Right lobe of liver (tissue), 6 donors: ENCODE measurements around the gene CUBN. TPM values are rescaled to one million over a fixed set of nuclear protein-coding genes. Genes with fewer than 3 reads are reported as not detected.
A peak's percentile ranks its signal among the peaks of the same experiment; 100 is the strongest.

Source experiments
- ATAC-seq, 4 donors: fragments of 200-7000 bp; cut with Tn5 transposase; one replicate each; pipeline ENCODE4 v1.9.1; 2020; ENCODE audit warnings: mild to moderate bottlenecking in 4 of 4, moderate library complexity in 4 of 4
- DNase-seq, 3 donors: peaks; one replicate each; pipeline ENCODE4 v3.0.0-alpha.2; 2020
- H3K27ac ChIP-seq, 3 donors: fragments of 200-600 bp; one replicate each; pipeline ENCODE4 v1.8.0; 2022
- H3K27me3 ChIP-seq, 2 donors: fragments of 200-600 bp; one replicate each; pipeline ENCODE4 v1.8.0; 2022
- H3K36me3 ChIP-seq, 4 donors: fragments of 200-600 bp; sonication (generic) in 1 of 4; one replicate each; pipeline versions ENCODE4 v1.5.1 to v1.8.0; 2017 to 2022; ENCODE audit warnings: control low read depth in 1 of 4
- H3K4me1 ChIP-seq, 4 donors: fragments of 200-600 bp; sonication (generic) in 1 of 4; one replicate each; pipeline versions ENCODE4 v1.5.1 to v1.8.0; 2017 to 2022; ENCODE audit warnings: control low read depth in 1 of 4
- H3K4me3 ChIP-seq, 3 donors: fragments of 200-600 bp; one replicate each; pipeline ENCODE4 v1.8.0; 2022
- H3K9me3 ChIP-seq, 4 donors: fragments of 200-600 bp; sonication (generic) in 1 of 4; one replicate each; pipeline versions ENCODE4 v1.5.1 to v1.8.0; 2017 to 2022; ENCODE audit warnings: control low read depth in 1 of 4
- CTCF ChIP-seq, 4 donors: fragments of 200-600 bp in 3 of 4; fragments of 450-650 bp in 1 of 4; IDR thresholded peaks; one replicate each; pipeline versions ENCODE4 v1.5.1 to v1.8.0; 2016 to 2022; ENCODE audit warnings: antibody characterized with exemption in 4 of 4, mild to moderate bottlenecking in 2 of 4
- POLR2A ChIP-seq: fragments of 450-650 bp; IDR thresholded peaks from one replicate; pipeline ENCODE4 v1.6.1; 2017; ENCODE audit warnings: antibody characterized with exemption, mild to moderate bottlenecking
- WGBS: methylation state at CpG from one replicate; pipeline ENCODE4 v1.1.6; 2018; ENCODE audit warnings: low coverage, low lambda C conversion rate; ENCODE audit not compliant: insufficient coverage; ENCODE audit errors: missing lambda C conversion rate; 5-methylcytosine and 5-hydroxymethylcytosine counted together
- intact Hi-C, 2 donors: fragments of 100-400 bp; cut with DNase I; formaldehyde crosslinking; loops; one replicate each; pipeline versions ENCODE4 v1.11.2 to v1.14.1; 2022
- total RNA-seq, 6 experiments: library from RNA; depleted of rRNA in 2 of 6; stranded (reverse); fragments of >200 nt in 2 of 6; fragmentation: NEBNext Ultra II Directional in 3 of 6; extraction: Animal tissue kit (Norgen Biotek cat#: 25700) in 3 of 6; gene quantifications; one replicate each; pipeline versions ENCODE4 v1.1.0 to v1.2.4, GENCODE V29; 2016 to 2023
- donor health status: DM: no; HTN: yes; CAD: no.
- donor health status: DM: no; HTN: no; CAD: no.
- donor health status: DM: no; HTN: no; CAD: no.
- donor health status: DM: no; HTN: yes; CAD: no.
- donor health status: DM: no; HTN: yes; CAD: no.

Gene CUBN
- total RNA-seq, 6 experiments from 2014 or later: 0.07 to 0.74 (median 0.27) TPM

DNA sequence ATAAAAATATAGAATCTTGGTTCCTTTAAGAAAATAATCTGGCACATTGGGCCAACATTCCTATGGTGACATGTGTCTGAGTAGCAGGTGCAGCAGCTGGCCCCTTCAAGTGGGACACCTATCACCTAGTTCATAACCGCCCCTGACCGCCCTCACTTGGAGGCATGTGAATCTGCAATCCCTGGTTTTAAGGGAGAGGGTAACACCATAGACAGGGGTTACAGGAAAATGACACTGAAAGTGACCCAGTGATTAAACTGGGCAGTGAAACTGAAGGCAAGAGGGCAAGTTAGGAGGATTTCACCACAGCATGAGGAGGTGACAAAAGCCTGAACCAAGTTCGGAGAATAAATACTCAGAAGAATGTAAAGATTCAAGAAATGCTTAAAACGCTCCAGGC lies 313.4 kb downstream of the CUBN start:
- no peaks in the 10 kb centered on the region for H3K9me3 ChIP-seq
- 61% methylated on average over 4 of the region's 4 CpGs for WGBS
- DNase-seq (no peak), ATAC-seq (no peak)
- H3K27ac ChIP-seq: no peak overlapping the region
- H3K36me3 ChIP-seq: no peaks in the 10 kb centered on the region
- H3K4me3 ChIP-seq: peak overlapping the region; percentile 61 to 86 (median 84)
- H3K4me1 ChIP-seq: peaks cover 0 to 4% (median 0%) of the 10 kb centered on the region in 4 donors
- no peaks in the 10 kb centered on the region for H3K27me3 ChIP-seq
- TF ChIP-seq POLR2A (no peak), CTCF (IDR thresholded peaks at IDR 0.05) (no peak)
- intact Hi-C loops: no loop called here

DNA sequence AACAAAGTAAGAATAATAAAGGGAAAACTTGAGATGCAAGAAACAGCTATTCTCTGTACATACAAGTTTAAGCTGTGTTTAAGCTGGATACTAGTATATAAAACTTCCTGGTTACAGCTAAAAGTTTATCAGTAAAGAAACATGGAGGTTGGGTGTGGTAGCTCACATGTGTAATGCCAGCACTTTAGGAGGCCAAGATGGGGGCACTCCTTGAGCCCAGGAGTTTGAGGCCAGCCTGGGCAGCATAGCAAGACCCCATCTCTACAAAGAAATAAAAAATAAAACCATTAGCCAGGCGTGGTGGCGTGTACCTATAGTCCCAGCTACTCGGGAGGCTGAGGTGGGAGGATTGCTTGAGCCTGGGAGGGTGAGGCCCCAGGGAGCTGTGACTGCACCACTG lies 315.6 kb downstream of the CUBN start:
- DNase-seq (no peak), ATAC-seq (no peak)
- intact Hi-C loops: no loop called here
- Histone ChIP-seq H3K27me3 (no peaks in the 10 kb centered on the region), H3K4me3 (no peak overlapping the region), H3K36me3 (no peaks in the 10 kb centered on the region), H3K4me1 (peaks cover 0 to 4% (median 0%) of the 10 kb centered on the region in 4 donors), H3K27ac (no peak overlapping the region), H3K9me3 (no peaks in the 10 kb centered on the region)
- TF ChIP-seq POLR2A (no peak), CTCF (IDR thresholded peaks at IDR 0.05) (no peak)
- 97% methylated on average over 3 of the region's 3 CpGs for WGBS

DNA sequence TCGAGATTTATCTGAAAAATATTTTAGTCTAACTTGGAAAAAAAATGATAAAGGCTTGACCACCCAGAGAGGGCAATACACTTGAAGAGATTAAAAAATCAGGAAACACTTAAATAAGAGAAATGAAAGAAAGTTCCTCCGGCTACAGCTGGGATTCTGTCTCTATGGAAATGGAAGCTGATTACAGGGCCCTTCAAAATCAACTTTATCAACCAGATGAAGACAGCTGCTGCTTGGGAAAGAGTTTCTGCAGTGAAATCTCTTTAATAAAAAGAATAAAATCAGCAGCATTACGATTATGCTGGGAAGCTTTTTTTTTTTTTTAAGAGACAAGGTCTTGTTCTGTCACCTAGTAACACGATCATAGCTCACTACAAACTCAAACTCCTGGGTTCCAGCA lies 316.9 kb downstream of the CUBN start:
- DNase-seq (no peak), ATAC-seq (no peak)
- no peak for TF ChIP-seq POLR2A
- no peak for TF ChIP-seq CTCF (IDR thresholded peaks at IDR 0.05)
- intact Hi-C loops: no loop called here
- Histone ChIP-seq H3K27me3 (no peaks in the 10 kb centered on the region), H3K4me3 (no peak overlapping the region), H3K36me3 (no peaks in the 10 kb centered on the region), H3K27ac (no peak overlapping the region), H3K4me1 (peaks cover 0 to 4% (median 0%) of the 10 kb centered on the region in 4 donors), H3K9me3 (no peaks in the 10 kb centered on the region)
- 61% methylated on average over 4 of the region's 4 CpGs for WGBS

DNA sequence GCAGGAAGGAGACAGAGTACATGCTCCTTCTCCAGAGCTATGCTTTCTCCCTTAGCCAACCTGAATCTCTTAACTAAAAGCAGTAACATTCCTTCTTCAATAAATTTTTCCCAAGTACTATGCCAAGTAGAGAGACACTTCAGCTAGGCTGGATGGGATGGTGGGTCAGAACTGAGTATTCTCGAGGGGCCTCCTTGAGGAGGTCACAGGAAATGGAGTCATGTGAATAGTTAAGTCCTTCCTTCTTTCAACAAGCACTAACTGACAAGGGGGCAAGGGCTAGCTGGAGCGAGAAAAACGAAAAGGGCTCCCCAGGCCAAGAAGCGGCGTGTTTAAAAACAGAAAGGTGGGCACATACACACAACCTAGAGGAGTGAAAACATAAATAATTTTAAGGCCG lies 317.8 kb downstream of the CUBN start:
- DNase-seq: no peak
- Histone ChIP-seq H3K36me3 (no peaks in the 10 kb centered on the region), H3K27ac (no peak overlapping the region), H3K9me3 (no peaks in the 10 kb centered on the region), H3K4me1 (peaks cover 0 to 4% (median 0%) of the 10 kb centered on the region in 4 donors), H3K27me3 (no peaks in the 10 kb centered on the region), H3K4me3 (no peak overlapping the region)
- ATAC-seq: no peak
- 87% methylated on average over 6 of the region's 6 CpGs for WGBS
- intact Hi-C loops: no loop called here
- TF ChIP-seq POLR2A (no peak), CTCF (IDR thresholded peaks at IDR 0.05) (no peak)

- Histone ChIP-seq H3K9me3 (no peaks in the 10 kb centered on the region), H3K27ac (no peak overlapping the region), H3K36me3 (no peaks in the 10 kb centered on the region), H3K4me1 (peaks cover 0 to 2% (median 0%) of the 10 kb centered on the region in 4 donors), H3K27me3 (no peaks in the 10 kb centered on the region), H3K4me3 (no peak overlapping the region)
- TF ChIP-seq POLR2A: no peak
- no peak for TF ChIP-seq CTCF (IDR thresholded peaks at IDR 0.05)
- intact Hi-C loops: no loop called here
- ATAC-seq: no peak
- no peak for DNase-seq
- 97% methylated on average over 3 of the region's 3 CpGs for WGBS
Observed at GRCh38 chr10:16811292-16811691, 318.3 kb downstream of the CUBN start.
